Lung (tissue), 12 donors: Measurements from ENCODE around the gene CFB. TPM values are rescaled to one million over a fixed set of nuclear protein-coding genes. Genes with fewer than 3 reads are reported as not detected.

Experiments used
- ATAC-seq: fragments of 200-7000 bp; cut with Tn5 transposase; one replicate; pipeline ENCODE4 v1.9.1; 2020; ENCODE audit warnings: moderate number of reproducible peaks; ENCODE audit not compliant: insufficient read depth, low FRiP score
- DNase-seq, 3 donors: peaks; one replicate each; pipeline ENCODE4 v3.0.0-alpha.2; 2013 to 2017
- H3K27ac ChIP-seq, 2 donors: one replicate each; pipeline ENCODE4 v1.5.1; 2013; ENCODE audit warnings: mild to moderate bottlenecking in 2 of 2, moderate library complexity in 2 of 2, control low read depth in 1 of 2, inconsistent platforms in 1 of 2, low read depth in 1 of 2, low read length in 1 of 2
- H3K27me3 ChIP-seq, 3 donors: one replicate each; pipeline ENCODE4 v1.5.1; 2013; ENCODE audit warnings: low read length in 2 of 3; ENCODE audit not compliant: control insufficient read depth in 3 of 3, insufficient read depth in 3 of 3
- H3K36me3 ChIP-seq, 4 donors: one replicate each; pipeline ENCODE4 v1.5.1; 2013; ENCODE audit warnings: low read length in 4 of 4, mild to moderate bottlenecking in 1 of 4, moderate library complexity in 1 of 4; ENCODE audit not compliant: control insufficient read depth in 4 of 4, insufficient read depth in 4 of 4
- H3K4me1 ChIP-seq, 5 donors: one replicate each; pipeline ENCODE4 v1.5.1; 2013; ENCODE audit warnings: low read length in 5 of 5, mild to moderate bottlenecking in 2 of 5, moderate library complexity in 1 of 5; ENCODE audit not compliant: control insufficient read depth in 5 of 5, insufficient read depth in 5 of 5
- H3K4me3 ChIP-seq: one replicate; pipeline ENCODE4 v1.5.1; 2013; ENCODE audit warnings: mild to moderate bottlenecking, control low read depth, moderate library complexity
- H3K9ac ChIP-seq, 2 donors: one replicate each; pipeline ENCODE4 v1.5.1; 2013; ENCODE audit warnings: low read length in 2 of 2, control low read depth in 1 of 2; ENCODE audit not compliant: insufficient read depth in 1 of 2
- H3K9me3 ChIP-seq, 4 donors: one replicate each; pipeline ENCODE4 v1.5.1; 2013; ENCODE audit warnings: low read length in 3 of 4, mild to moderate bottlenecking in 1 of 4, moderate library complexity in 1 of 4; ENCODE audit not compliant: control insufficient read depth in 4 of 4, insufficient read depth in 3 of 4
- CTCF ChIP-seq: IDR thresholded peaks from 2 replicates; pipeline ENCODE4 v1.5.1; 2012; ENCODE audit warnings: mild to moderate bottlenecking; ENCODE audit errors: control extremely low read depth, extremely low read depth
- WGBS, 2 donors: extraction: QIAGEN DNeasy Blood & Tissue Kit; methylation state at CpG; one replicate each; pipeline ENCODE4 v1.1.7; 2013; 5-methylcytosine and 5-hydroxymethylcytosine counted together
- polyA plus RNA-seq, 2 donors: library from polyadenylated mRNA; stranded (reverse); fragments of 200-250 nt; gene quantifications; one replicate each; pipeline ENCODE4 v1.2.1, GENCODE V29; 2013
- total RNA-seq, 2 donors: library from RNA; depleted of rRNA in 1 of 2; stranded (reverse); fragments of >200 nt in 1 of 2; gene quantifications; one replicate each; pipeline ENCODE4 v1.2.1, GENCODE V29; 2014 to 2021
- donor health status: control.
- donor health status: control.
- donor health status: Bipolar disorder and iron deficiency.
- donor health status: healthy.
- donor health status: DM: yes; HTN: yes; CAD: no.

The CFB gene
- total and polyA plus RNA-seq, 4 donors = 173 to 297 (median 234) TPM

DNA sequence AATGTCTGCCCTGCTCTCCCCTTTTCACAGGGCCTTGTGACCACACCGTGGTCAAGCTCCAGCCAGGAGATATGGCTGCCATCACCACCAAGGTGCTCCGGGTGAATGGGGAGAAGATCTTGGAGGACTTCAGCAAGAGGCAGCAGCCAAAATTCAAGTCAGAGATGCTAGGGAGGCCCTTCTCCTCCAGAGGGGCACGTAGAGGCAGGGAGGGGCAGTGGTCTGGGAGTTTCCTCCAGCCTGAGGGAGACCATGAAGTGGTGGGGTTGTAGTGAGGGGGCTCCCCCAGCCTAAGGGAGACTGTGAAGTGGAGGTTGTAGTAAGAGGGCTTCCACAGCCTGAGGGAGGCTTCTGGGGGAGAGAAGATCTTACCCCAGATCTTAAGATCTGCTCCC is 22.0 kb downstream of the CFB start:
- Histone ChIP-seq H3K9ac (no peak overlapping the region), H3K4me1 (peaks cover 0 to 18% (median 5%) of the 10 kb centered on the region in 5 donors), H3K36me3 (peaks cover 14 to 62% (median 28%) of the 10 kb centered on the region in 4 donors), H3K9me3 (no peaks in the 10 kb centered on the region), H3K4me3 (no peak overlapping the region), H3K27ac (no peak overlapping the region), H3K27me3 (no peaks in the 10 kb centered on the region)
- DNase-seq = no peak
- WGBS, 2 donors = 86 to 90% methylated on average over 3 of the region's 3 CpGs
- ATAC-seq = no peak
- no peak for TF ChIP-seq CTCF

DNA sequence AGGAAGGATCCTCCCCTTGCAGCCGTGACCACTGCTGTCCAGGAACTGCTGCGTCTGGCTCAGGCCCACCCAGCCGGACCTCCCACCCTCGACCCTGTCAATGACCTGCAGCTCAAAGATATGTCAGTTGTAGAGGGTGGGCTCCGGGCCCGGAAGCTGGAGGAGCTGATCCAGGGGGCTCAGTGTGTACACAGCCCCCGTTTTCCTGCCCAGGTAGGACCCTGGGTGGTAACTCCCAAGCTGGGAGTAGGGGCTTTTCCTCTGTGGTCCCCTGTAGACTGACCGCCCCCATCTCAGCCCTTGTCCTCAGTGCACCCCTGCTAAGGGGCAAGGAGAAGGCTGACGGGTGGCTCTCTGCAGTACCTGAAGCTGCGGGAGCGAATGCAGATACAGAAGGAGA is 22.4 kb downstream of the CFB start:
- WGBS, 2 donors = 87 to 90% methylated on average over 11 of the region's 11 CpGs
- peaks cover 10 to 57% (median 28%) of the 10 kb centered on the region in 4 donors for H3K36me3 ChIP-seq
- H3K27me3 ChIP-seq = no peaks in the 10 kb centered on the region
- no peak for TF ChIP-seq CTCF
- DNase-seq (no peak), ATAC-seq (no peak)
- peaks cover 4 to 22% (median 7%) of the 10 kb centered on the region in 5 donors for H3K4me1 ChIP-seq
- H3K9ac ChIP-seq = no peak overlapping the region
- H3K4me3 ChIP-seq = no peak overlapping the region
- no peaks in the 10 kb centered on the region for H3K9me3 ChIP-seq
- no peak overlapping the region for H3K27ac ChIP-seq

GRCh38 chr6:31968791-31969711 is 23.2 kb downstream of the CFB start:
- no peak for ATAC-seq
- H3K4me3 ChIP-seq = no peak overlapping the region

More at GRCh38 chr6:31968791-31969711, 23.2 kb downstream of the CFB start:
- Histone ChIP-seq H3K9ac (no peak overlapping the region), H3K4me1 (peaks cover 5 to 25% (median 8%) of the 10 kb centered on the region in 5 donors), H3K27me3 (no peaks in the 10 kb centered on the region), H3K9me3 (no peaks in the 10 kb centered on the region), H3K36me3 (peaks cover 7 to 50% (median 26%) of the 10 kb centered on the region in 4 donors), H3K27ac (no peak overlapping the region)
- no peak for TF ChIP-seq CTCF
- no peak for DNase-seq
- WGBS, 2 donors = 88 to 89% methylated on average over 23 of the region's 23 CpGs
